ENCODE results near the gene KHDC3L. TPM values are rescaled to one million over a fixed set of nuclear protein-coding genes. Genes with fewer than 3 reads are reported as not detected.
"Not testable (repeated sequence)": the region's sequence is repeated elsewhere in the genome, so short reads cannot be mapped to it uniquely, and the experiment has no call there.

KHDC3L gene
- total RNA-seq, 1 donor from 2014 or later: not detected

DNA sequence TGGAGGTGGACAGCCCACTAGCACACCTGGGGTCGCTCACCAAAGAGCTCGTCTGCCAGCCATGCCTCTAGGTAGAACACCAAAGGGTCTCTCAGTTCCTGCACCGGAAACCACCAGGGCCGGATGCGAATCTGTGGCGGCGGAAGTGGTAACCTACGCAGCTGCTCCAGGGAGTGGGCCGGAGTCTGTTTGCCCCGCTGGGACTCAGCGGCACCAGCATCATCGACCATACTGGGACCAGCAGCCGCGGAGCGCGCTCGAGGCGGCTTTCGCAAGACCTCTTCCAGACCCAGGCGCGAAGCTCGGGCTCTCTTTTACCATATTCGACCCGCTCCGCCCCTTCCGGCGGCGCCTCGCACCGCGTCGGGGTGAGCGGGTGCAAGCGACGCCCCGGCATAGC, 7.1 kb downstream of the KHDC3L start, which contains the start of gene OOEP:
Gene OOEP (minus strand): TSS at position 335 of the 400 bp plus-strand sequence. CDS start 105 bp downstream, at position 230.
- no peak for DNase-seq (ENCODE audit: low spot score)

DNA sequence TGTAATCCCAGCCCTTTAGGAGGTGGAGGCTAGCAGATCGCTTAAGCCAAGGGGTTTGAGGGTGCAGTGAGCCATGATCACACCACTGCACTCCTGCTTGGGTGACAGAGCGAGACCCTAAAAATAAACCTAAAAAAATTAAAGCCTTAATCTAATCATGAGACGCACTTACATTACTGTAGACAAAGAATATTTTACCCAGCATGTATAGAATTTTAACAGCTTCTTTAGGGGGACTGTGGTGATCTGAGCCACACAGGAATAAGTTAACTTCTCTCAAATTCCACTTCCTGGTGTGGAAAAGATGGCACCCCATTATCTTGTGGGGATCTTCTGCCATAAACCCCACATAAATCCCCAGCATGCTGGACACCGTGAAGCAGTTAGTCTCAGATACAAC, 9.5 kb downstream of the KHDC3L start:
- no peak for DNase-seq (ENCODE audit: low spot score)

DNA sequence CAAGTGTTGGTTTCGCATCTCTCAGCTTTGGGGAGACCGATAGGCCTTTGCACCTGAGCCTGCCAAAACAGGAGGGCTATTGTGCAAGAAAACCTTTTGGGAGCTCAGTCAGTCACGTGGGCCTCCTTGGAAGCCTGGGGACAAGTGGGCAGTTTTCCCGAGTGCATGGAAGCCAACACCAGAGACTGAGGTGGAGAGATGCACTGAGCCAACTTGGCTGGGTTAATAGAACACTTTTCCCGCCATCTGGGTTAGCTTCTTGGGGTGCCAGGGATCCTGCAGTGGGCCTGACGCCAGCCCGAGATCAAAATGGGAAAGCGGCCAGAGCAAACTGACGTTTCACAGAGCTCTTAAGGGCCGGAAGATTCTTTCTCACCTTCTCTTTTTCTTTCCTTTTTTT, 10.1 kb downstream of the KHDC3L start:
- DNase-seq (ENCODE audit: low spot score): no peak

DNA sequence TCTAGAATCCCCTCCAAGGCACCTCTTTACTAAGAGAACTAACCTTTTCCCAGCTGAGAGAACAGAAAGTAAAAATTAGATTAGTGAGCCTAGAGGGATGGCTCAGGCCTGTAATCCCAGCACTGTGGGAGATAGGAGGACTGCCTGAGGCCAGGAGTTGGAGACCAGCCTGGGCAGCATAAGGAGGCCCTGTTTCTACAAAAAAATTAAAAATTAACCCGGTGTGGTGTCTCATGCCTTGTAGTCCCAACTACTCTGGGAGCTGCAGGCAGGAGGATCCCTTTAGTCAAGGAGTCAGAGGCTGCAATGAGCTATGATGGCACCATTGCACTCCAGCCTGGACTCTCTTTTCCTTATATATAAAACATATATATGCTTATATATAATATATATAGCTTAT, 12.8 kb downstream of the KHDC3L start:
- no peak for DNase-seq (ENCODE audit: low spot score)

DNA sequence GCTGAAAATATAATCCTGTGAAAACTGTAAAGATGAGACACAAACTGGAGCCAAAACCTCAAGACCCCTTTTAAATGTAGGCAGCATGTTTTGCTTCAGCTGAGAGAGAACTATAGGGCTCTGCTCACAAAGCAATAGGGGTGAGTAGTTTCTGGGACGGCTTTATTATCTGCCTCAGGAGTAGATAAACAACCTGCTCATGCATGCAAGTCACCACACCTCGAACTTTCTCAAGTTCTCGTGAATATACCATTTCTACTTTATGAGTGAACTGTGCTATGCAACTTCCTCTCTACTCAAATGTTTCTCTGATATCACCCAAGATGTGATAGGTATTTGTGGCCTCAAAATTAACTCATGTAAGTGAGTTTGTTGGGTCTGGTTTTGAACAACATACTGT, 14.8 kb downstream of the KHDC3L start:
- DNase-seq (ENCODE audit: low spot score): no peak

DNA sequence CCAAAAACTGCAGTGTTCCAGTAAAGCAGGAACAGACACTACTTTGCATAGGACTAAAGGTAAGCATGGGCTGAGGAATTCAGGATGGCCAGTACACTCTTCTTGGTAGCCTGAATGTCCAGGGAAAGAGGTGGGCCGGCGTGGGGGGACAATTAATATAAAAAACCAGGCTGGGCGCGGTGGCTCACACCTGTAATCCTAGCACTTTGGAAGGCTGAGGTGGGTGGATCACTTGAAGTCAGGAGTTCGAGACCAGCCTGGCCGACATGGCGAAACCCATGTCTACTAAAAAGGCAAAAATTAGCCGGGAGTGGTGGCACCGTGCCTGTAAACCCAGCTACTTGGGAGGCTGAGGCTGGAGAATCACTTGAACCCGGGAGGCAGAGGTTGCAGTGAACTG, 19.1 kb downstream of the KHDC3L start:
- not testable (repeated sequence) for DNase-seq (ENCODE audit: low spot score)

DNA sequence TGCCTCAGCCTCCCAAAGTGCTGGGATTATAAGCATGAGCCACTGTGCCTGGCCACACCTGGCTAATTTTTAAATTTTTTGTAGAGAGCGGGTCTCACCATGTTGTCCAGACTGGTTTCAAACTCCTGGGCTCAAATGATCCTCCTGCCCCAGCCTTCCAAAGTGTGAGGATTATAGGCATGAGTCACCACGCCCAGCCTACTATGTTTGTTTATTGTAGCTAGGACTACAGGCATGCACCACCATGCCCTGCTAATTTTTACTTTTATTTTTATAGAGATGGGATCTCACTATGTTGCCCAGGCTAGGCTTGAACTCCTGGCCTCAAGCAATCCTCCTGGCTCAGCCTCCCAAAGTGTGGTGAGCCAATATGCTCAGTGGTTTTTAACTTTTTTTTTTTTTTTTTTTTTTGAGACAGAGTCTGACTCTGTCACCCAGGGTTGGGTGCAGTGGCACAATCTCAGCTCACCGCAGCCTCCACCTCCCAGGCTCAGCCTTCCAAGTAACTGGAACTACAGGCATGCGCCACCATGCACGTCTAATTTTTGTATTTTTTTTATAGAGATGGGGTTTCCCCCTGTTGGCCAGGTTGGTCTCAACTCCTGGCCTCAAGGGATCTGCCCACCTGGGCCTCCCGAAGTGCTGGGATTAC, 20.1 kb downstream of the KHDC3L start:
- no peak for DNase-seq (ENCODE audit: low spot score)

DNA sequence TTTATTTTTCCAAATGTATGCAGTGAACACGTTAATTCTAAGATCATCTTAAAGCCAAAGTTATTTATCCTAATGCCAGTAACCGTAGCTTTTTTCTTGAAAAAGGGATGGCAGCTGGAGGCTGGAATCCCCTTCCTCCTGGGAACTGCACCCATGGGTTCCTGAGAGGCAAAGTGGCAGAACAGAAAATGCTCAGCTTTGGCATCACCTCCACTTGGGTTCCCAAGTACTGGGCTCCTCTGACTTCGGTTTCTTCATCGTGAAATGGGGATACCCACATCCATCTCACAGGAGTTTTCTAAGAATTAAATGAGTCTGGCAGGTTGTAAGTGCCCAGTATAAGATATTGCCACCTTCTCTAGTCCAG, 26.0 kb downstream of the KHDC3L start:
- DNase-seq (ENCODE audit: low spot score): no peak

DNA sequence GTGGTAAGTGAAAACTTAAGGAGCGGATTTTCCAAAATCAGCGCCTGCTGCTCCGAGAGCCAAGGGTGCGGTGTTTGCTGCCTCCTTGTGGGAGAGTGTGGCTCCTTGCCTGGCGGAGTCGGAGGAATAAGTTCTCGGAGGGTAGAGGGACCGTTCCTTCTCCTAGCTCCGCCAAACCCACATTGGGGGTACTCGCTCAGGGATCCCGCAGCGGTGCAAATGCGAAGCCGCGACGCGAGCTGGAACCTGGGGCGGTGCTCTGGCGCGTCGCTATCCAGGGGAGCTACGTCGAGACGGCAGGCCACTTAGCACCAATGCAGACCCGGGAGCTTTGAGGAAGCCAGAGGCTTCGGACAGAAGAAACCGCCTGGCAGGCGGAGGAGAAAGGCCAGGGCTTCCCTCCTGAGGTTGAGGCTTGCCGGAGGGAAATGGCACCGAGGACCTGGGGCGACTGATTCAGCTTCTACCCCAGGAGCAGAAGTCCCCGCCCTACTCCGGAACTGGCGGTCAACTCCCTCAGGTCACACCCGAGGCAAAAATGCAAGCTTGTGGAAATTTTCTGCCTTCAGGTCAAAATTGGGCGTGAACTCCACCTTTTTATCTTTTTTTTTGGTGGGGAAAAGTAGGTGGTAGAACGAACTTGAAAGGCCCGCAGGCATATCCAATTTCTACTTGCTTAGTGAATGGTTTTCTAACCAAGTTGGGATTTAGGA, 26.5 kb downstream of the KHDC3L start:
- DNase-seq (ENCODE audit: low spot score): peak; percentile 55

DNA sequence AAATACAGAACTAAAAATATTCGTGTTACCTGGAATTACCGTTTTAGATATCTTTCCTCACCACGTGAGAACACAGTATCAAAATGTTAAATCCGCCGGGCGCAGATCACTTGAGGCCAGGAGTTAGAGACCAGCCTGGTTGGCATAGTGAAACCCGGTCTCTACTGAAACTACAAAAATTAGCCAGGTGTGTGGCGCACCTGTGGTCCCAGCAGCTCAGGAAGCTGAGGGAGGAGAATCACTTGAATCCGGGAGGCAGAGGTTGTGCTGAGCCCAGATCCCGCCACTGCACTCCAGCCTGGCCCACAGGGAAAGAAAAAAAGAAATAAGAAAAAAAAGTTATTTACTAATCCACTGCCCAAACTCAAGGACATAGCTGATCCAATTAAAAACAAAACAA, 27.4 kb downstream of the KHDC3L start:
- no peak for DNase-seq (ENCODE audit: low spot score)

DNA sequence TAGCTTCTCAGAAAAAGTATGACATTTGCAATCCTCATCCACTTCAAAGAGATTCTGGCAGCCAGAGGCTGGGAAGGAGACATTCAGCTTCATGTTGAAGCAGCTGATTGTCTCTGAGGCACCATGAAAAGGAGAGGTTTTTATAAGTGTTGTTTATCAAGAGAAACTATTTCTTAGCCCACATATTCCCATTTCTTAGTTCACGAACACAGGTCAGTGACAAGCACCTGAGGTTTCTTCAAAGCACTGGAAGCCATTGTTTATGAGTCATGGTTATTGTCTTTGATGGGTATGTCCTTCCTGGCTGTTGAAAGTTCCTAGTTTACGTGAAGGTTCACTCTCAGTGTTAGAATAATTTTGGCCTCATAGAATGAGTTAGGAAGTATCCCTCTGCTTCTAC, 29.2 kb downstream of the KHDC3L start:
- no peak for DNase-seq (ENCODE audit: low spot score)

DNA sequence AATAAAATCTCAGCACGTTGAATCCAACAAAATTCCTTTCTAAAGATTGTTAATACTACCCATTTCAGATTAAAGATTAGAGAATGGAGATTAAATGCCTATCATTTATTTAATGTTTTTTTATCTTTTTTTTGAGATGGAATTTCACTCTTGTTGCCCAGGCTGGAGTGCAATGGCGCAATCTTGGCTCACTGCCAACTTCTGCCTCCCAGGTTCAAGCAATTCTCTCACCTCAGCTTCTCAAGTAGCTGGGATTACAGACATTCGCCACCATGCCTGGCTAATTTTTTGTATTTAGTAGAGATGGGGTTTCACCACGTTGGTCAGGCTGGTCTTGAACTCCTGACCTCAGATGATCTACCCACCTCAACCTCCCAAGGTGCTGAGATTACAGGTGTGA, 29.7 kb downstream of the KHDC3L start:
- not testable (repeated sequence) for DNase-seq (ENCODE audit: low spot score)

DNA sequence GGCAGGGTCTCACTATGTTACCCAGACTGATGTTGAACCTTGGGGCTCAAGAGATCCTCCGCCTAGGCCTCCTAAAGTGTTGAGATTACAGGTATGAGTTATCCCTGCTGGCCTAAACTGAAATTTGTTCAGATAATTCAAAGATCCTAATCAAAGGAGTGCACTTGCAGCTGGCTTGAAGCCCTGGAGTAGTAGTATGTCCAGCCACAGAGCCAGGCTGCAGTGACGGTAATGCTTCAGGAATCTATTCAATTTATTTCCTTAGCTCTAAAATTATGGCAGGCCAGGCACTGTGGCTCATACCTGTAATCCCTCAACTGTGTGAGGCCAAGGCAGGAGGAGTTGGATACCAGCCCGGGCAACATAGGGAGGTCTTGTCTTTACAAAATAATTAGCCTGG, 30.8 kb downstream of the KHDC3L start:
- no peak for DNase-seq (ENCODE audit: low spot score)

DNA sequence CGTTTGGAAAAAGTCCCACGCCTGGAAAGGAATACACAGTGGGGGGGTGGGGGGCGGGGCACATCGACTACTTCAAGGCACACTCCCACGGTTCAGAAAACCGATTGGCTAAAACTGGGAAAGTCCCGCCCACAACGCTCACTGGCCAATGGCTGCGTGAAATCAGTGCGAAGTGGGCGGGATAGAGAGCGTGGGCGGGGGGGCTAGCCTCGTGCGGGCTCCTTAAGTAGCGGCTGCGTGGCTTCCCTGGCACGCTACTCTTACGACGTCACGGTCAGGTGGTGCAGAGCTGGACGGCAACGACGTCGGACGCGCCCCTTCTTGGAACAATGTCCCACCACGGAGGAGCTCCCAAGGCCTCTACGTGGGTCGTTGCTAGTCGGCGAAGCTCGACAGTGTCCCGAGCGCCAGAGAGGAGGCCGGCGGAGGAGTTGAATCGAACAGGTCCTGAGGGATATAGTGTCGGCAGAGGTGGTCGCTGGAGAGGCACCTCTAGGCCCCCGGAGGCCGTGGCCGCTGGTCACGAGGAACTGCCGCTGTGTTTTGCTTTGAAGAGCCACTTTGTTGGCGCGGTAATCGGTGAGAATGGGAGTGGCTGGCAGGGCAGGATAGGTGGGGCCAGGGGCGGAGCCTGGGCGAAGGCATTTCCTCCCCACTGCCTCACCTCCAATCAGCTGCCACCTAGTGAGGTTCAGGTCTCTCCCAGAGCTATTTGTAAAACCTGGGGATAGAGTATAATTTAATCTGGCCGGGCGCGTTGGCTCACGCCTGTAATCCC, 32.3 kb downstream of the KHDC3L start, which contains the start of gene DDX43:
Gene DDX43 (plus strand): TSS at position 252 of the 778 bp plus-strand sequence. CDS start 78 bp downstream, at position 330.
- DNase-seq (ENCODE audit: low spot score): peak; percentile 60

DNA sequence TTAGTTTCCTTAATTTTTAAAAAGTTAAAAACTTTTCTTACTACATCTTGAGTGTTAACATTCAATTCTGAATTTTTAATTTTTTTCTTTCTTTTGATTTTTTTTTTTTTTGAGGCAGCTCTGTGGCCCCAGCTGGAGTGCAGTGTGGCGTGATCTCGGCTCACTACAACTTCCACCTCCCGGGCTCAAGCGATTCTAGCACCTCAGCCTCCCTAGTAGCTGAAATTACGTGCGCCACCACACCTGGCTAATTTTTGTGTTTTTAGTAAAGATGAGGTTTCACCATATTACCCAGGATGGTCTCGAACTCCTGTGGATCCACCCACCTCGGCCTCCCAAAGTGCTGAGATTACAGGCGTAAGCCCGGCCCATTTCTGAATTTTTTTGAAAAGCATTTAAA, 33.4 kb downstream of the KHDC3L start:
- no peak for DNase-seq (ENCODE audit: low spot score)

DNA sequence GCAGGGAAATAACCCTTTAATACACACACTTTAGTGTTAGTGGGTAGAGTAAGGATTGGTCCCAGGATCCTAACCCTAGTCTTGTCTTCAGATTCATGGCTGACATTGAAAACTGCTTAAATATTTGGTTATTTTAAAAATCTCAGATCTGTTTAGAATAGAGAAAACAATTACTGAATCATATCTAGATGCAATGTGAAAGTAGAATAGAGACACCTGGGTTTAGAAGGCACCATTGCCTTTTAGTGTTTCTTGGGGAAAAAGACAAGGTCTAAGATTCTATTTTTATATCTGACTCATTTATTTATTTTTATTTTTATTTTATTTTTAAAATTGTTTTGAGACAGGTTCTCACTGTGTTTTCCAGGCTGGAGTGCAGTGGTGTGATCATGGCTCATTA, 38.2 kb downstream of the KHDC3L start:
- no peak for DNase-seq (ENCODE audit: low spot score)

DNA sequence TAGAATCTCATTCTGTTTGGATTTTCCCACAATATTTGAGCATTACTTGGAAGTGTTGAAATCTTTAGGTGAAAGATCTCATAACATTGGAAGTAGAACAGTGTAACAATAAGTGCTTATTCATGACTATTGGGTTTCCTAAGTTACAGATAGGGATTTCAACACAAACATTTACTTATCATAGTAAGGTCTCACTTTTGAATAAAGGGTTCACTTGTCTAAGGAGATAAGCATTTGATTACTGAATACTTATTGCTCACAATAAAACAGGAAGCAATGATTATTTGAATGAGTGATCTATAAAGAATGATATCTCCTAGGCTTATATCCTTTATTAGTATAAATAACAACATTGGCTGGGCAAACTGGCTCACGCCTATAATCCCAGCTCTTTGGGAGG, 46.9 kb downstream of the KHDC3L start:
- no peak for DNase-seq (ENCODE audit: low spot score)

DNA sequence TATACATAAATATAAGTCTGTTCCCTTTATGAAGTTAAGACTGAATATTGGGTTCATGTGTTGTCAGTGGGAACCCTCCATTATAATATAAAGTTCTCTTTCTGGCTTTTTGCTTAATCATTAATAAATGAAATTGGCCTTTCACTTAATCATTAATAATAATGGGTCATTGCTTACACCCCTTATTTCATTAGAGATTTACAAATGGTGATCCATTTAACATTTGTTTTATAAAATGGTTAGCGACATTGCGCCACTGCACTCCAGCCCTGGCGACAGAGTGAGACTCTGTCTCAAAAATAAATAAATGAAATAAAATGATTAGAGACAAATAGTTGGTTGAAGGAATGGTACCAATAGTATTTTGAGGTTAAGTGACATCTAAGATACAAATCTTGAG, 50.6 kb downstream of the KHDC3L start:
- DNase-seq (ENCODE audit: low spot score): no peak
